ENCODE data around the gene MEI4.
"Not testable (repeated sequence)": the region's sequence is repeated elsewhere in the genome, so short reads cannot be mapped to it uniquely, and the experiment has no call there.

Gene MEI4

DNA sequence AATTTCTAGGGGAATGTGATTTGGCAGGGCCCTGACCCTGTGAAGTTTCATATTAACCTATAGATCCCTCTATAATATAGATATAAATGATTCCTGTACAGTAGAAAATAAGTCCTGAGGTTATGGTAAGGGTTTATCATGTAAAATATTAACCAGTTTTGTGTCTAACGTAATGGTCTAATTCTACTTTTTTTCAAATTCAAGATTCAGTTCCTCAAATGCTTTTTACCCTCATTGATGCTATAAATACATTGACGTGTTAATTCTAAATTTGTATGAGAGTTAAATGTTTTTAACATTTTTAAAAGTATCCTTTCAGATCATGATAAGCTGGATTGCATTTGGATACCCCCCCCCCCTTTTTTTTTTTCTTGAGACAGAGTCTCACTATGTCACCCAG, 169.4 kb downstream of the MEI4 start:
- DNase-seq: no peak

- no peak for DNase-seq
Measured at GRCh38 chr6:77825204-77825603, 172.4 kb downstream of the MEI4 start.

DNA sequence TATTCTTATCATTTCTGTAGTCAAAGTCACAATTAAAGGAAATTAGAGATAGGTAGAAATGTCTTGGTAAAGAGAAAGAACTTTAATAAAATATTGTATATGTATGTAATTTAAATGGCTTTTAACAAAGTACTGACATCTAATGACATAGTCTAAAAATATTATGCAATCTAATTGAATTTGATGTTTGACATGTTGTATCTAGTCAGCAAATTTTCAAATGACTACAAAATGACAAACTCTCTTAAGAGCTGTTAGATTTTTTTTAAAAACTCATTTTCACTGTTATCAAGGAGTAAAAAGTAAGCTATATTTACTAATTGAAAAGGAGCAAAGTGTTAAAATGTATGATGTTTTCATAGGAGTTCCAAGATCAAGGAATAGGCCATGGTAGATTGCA, 176.9 kb downstream of the MEI4 start:
- DNase-seq: no peak

DNA sequence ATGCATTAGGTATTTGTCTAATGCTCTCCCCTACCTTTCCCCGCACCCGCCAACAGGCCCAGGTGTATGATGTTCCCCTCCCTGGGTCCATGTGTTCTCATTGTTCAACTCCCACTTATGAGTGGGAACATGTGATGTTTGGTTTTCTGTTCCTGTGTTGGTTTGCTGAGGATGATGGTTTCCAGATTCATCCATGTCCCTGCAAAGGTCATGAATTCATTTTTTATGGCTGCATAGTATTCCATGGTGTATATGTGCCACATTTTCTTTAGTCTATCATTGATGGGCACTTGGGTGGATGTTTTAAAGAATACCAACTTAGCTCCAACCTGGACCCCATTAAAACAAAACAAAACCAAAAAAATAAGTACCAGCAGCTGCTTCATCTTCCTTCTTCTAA, 180.9 kb downstream of the MEI4 start:
- not testable (repeated sequence) for DNase-seq

DNA sequence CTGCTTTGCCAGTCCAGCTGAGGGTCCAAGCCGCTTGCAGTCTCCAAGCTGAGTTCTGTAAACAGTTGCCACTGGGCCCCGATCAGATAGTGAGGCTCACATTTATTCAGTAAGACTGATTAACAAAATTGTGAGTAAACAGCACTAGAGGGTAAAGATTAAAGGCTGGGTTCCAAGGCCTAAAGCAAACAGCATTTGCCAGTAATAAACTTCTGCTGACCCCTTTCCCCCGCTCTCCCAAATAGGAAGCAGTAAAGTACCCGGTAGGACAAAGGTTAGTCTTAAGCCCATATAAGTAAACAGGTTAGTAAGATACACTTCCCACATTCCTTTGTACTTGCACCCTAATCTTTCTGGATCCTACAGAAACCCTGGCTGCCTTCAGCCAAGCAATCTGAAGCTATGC, 181.8 kb downstream of the MEI4 start:
- no peak for DNase-seq

GRCh38 chr6:77837034-77837784, 184.4 kb downstream of the MEI4 start:
- no peak for DNase-seq

GRCh38 chr6:77839292-77839691, 186.5 kb downstream of the MEI4 start:
- DNase-seq: no peak

DNA sequence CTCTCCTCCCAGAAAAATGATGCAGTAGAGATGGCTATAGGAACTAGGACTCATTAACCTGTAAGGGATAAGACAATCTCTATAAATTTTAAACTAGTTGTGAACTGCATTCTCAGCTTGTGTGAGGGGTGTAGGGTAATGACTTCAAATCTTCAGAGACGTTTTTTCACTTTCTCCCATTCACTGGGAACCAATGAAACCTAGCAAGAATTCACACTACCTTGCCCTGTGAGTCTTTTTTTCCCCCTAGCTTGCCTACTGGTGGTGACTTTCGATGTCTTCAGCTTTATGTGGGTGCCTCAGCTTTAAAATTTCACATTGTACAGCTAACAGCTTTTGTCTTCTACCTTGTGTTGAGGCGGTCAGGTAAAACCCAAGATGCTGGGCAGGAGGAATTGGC, 192.0 kb downstream of the MEI4 start:
- DNase-seq: no peak

GRCh38 chr6:77853401-77853800, 200.6 kb downstream of the MEI4 start:
- no peak for DNase-seq

DNA sequence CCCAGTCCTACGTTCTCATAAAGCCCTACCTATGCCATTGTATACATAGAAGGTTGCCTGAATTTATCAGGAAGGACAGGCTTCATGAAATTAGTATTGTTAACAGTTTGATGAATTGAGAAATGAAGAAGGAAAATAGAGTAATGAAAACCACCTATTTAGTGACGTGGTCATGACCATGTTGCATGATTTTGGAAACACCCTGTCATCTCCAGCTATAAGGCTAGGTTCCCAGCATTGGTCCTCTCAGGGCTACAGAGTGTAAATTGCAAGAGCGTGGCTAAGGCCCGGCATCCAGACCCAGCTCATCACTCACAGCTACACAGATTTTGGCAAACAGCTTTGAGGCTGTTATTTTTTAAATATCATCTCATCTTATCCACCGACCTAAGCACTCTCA, 203.6 kb downstream of the MEI4 start:
- DNase-seq: no peak

DNA sequence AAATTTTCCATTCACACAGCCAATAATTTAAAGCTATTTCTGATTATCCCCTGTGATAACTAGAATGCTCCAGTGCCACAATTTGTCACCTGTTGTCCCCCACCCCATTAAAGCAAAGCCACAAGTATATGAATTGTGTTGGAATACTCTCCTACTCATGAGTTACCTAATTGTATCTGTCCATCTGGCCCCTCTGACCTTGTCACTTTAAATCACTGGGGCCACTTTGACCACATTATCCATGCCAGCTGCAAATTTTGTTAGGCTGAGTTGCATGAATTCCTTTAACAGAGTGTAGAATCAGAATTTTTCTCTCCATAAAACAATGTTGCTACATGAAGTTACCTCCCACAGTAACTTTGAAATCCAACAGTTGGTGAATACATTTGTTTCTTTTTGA, 204.6 kb downstream of the MEI4 start:
- DNase-seq: no peak

GRCh38 chr6:77876300-77876699, 223.5 kb downstream of the MEI4 start:
- DNase-seq: no peak

DNA sequence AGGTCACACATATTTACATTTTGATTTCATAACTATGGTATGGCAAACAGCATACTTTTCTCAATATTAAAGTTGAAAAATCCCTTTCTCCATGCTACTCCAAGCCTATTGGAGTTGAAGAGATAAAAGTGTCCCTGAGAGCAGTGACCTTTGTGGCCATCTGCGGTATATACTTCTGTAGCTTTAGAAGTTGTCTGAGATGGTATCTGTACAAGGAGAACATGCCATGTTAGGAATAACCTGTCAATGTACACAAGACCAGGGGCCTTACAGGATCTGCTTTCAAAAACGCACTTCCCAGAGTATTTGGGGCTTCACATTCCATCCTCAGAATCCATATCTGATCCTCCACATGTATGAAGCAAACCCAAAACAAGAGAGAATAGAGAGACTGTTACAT, 226.7 kb downstream of the MEI4 start:
- no peak for DNase-seq

- DNase-seq: no peak
Measured at GRCh38 chr6:77880501-77880900, 227.7 kb downstream of the MEI4 start.

- DNase-seq: no peak
Measured at GRCh38 chr6:77883851-77884250, 231.0 kb downstream of the MEI4 start.

GRCh38 chr6:77893391-77893790, 240.6 kb downstream of the MEI4 start:
- DNase-seq: no peak

DNA sequence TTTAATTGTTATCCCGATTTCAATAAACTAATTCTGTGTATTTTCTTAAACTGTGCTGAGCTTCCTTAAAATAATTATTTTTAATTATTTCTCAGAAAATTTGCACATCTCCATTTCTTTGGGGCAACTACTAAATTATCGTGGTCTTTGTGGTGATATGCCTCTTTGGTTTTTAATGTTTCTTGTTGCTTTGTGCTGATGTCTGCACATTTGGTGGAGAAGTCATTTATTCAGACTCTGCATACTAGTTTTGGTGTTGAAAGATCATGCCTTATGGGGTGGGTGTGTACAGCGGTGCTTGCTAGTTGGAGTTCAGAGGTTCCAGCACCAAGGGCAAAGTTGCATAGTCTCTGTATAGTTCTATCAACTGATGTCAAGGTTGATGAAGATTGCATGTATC, 253.2 kb downstream of the MEI4 start:
- DNase-seq: no peak

DNA sequence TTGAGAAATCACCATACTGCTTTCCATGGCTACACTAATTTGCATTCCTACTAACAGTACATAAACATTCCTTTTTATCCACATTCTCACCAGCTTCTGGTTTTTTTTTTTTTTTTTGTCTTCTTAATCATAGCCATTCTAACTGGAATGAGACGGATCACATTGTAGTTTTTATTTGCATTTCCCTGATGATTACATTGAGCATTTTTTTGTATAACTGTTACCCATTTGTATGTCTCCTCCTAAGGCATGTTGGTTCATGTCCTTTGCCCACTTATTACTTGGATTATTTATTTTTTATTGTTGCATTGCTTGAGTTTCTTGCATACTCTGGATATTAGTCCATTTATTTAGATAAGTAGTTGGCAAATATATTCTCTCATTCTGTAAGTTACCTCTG, 258.0 kb downstream of the MEI4 start:
- no peak for DNase-seq

- no peak for DNase-seq
Measured at GRCh38 chr6:77926198-77926751, 273.4 kb downstream of the MEI4 start.

- no peak for DNase-seq
Measured at GRCh38 chr6:77930382-77930781, 277.5 kb downstream of the MEI4 start.

DNA sequence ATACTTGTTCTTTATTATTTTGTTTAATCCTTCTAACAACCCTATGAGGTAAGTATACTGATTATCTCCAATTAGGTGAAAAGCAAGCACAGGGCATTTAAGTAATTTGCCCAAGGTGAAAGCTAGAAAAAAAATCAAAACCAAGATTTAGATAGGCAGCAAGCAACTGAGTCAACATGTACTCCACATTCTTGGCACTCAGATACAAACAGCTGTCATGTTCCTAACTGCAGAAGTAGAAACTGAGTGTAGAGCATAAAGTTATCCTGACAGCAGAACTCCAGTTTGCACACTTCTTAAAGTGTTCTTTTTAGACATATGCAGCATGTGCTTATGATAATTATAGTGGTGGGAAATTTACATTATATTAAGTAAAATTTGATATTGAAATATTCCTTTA, 278.1 kb downstream of the MEI4 start:
- no peak for DNase-seq

DNA sequence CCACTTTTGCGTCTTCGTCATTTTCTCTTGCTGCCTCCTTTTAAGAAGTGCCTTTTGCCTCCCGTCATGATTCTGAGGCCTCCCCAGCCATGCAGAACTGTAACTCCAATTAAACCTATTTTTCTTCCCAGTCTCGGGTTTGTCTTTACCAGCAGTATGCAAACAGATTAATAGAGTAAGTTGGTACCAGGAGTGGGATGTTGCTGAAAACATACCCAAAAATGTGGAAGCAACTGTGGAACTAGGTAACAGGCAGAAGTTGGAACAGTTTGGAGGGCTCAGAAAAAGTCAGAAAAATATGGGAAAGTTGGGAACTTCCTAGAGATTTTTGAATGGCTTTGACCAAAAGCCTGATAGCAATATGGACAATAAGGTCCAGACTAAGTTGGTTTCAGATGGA, 309.2 kb downstream of the MEI4 start:
- DNase-seq: no peak

- no peak for DNase-seq
Measured at GRCh38 chr6:77965449-77965848, 312.6 kb downstream of the MEI4 start.

DNA sequence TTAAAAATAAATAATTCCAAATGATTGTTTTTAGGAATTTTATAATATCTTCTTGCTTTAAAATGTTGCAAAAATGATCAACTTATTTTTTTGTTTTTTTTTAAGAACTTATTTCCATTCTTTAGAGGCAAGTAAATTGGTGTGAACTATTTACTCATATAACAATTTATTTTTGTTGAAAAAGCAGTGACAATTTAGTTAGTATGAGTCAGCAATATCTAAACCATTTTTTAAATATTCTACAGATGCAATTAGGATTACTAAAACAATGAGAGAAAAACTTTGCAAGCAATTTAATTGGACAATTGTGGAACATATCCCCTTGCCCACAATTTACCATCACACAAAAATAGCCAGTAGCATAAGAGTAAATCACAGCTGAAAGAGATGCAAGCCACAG, 319.5 kb downstream of the MEI4 start:
- DNase-seq: no peak
